Ishikawa (cell line): ENCODE data around the gene SUPT20HL2.

Experiments used
- EGR1 ChIP-seq: IDR thresholded peaks from 2 replicates; pipeline ENCODE4 v1.6.1; 2012
- EP300 ChIP-seq: IDR thresholded peaks from 2 replicates; pipeline ENCODE4 v1.6.1; 2012; ENCODE audit warnings: borderline replicate concordance
- RAD21 ChIP-seq: IDR thresholded peaks from 2 replicates; pipeline ENCODE4 v1.6.1; 2012; ENCODE audit warnings: low read depth
- TAF1 ChIP-seq: IDR thresholded peaks from 2 replicates; pipeline ENCODE4 v1.6.1; 2012; ENCODE audit warnings: low read depth, mild to moderate bottlenecking
- YY1 ChIP-seq: IDR thresholded peaks from 2 replicates; pipeline ENCODE4 v1.6.1; 2012; ENCODE audit warnings: low read depth
- TF ChIP-seq, protein P1 (sequence below): IDR thresholded peaks from 2 replicates; pipeline ENCODE4 v1.6.1; 2012

DNA sequence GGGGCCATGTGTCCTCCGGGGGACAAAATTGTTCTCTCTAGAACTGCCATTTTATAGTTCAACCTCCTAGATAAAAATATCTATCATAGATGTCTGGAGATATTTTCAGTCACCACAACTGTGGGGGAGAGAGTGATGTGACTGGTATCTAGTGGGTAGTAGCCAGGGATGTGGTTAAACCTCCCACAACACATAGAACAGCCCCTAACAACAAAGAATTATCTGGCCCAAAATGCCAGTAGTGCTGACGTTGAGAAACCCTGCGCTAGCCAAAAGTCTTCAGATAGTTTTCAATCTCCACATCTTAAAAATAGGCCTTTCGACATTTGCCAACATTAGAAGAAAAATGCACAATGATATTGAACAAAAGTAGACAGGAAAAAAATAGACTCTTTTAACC is 19.0 kb upstream of the SUPT20HL2 start:
- TF ChIP-seq RAD21, result no peak
- TF ChIP-seq YY1, result no peak
- no peak for TF ChIP-seq EP300
- TF ChIP-seq EGR1, result no peak
- TF ChIP-seq, protein P1, sequence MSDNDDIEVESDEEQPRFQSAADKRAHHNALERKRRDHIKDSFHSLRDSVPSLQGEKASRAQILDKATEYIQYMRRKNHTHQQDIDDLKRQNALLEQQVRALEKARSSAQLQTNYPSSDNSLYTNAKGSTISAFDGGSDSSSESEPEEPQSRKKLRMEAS, result no peak
- no peak for TF ChIP-seq TAF1
